Brain microvascular endothelial cell (primary cell): Measurements from ENCODE around the gene ZBTB25.

ENCODE experiments used
- DNase-seq: peaks from one replicate; pipeline ENCODE4 v3.0.0-alpha.2; 2020
- H3K27ac ChIP-seq: fragments of 250-450 bp; sonication (Bioruptor Pico); 2 replicates; pipeline ENCODE4 v1.5.1; 2020; ENCODE audit warnings: mild to moderate bottlenecking, moderate library complexity
- H3K27me3 ChIP-seq: fragments of 250-450 bp; sonication (Bioruptor Pico); replicated peaks from 2 replicates; pipeline ENCODE4 v1.5.1; 2020; ENCODE audit warnings: mild to moderate bottlenecking
- H3K36me3 ChIP-seq: fragments of 250-450 bp; sonication (Bioruptor Pico); replicated peaks from 2 replicates; pipeline ENCODE4 v1.5.1; 2020; ENCODE audit warnings: mild to moderate bottlenecking
- H3K4me3 ChIP-seq: 2 replicates; pipeline ENCODE4 v1.5.1; 2011; ENCODE audit warnings: low read depth, mild to moderate bottlenecking, control low read depth, low read length, moderate library complexity
- CTCF ChIP-seq: IDR thresholded peaks from 2 replicates; pipeline ENCODE4 v1.5.1; 2011; ENCODE audit warnings: low read depth, mild to moderate bottlenecking, moderate library complexity, low read length, control low read depth, inconsistent platforms; ENCODE audit errors: missing control alignments
- in situ Hi-C: cut with HindIII; loops from 2 replicates; pipeline ENCODE4 v1.10.0; 2017; ENCODE audit warnings: low sequenced_read_pairs, low pct_ligation_motif_present

ZBTB25 gene

GRCh38 chr14:64416348-64416932, 87.2 kb downstream of the ZBTB25 start:
- no peak for DNase-seq
- Histone ChIP-seq H3K4me3 (no peak overlapping the region), H3K36me3 (peaks cover 16% of the 10 kb centered on the region), H3K27me3 (no peaks in the 10 kb centered on the region), H3K27ac (no peak overlapping the region)
- no peak for TF ChIP-seq CTCF
- in situ Hi-C loops = no loop called here

GRCh38 chr14:64412237-64412636, 91.4 kb downstream of the ZBTB25 start:
- no peak overlapping the region for H3K4me3 ChIP-seq
- in situ Hi-C loops = no loop called here
- no peak for DNase-seq
- peaks cover 11% of the 10 kb centered on the region for H3K36me3 ChIP-seq
- no peak overlapping the region for H3K27ac ChIP-seq
- H3K27me3 ChIP-seq = no peaks in the 10 kb centered on the region
- no peak for TF ChIP-seq CTCF

- in situ Hi-C loops = no loop called here
- Histone ChIP-seq H3K4me3 (no peak overlapping the region), H3K27ac (no peak overlapping the region), H3K36me3 (peaks cover 10% of the 10 kb centered on the region), H3K27me3 (no peaks in the 10 kb centered on the region)
- DNase-seq = no peak
- no peak for TF ChIP-seq CTCF
These were observed 92.6 kb downstream of the ZBTB25 start for GRCh38 chr14:64411001-64411400.

GRCh38 chr14:64410084-64410774, 93.4 kb downstream of the ZBTB25 start:
- peak; percentile 18 for DNase-seq
- no peaks in the 10 kb centered on the region for H3K27me3 ChIP-seq
- in situ Hi-C loops = no loop called here
- peak overlapping the region; percentile 15 for H3K27ac ChIP-seq
- peaks cover 3% of the 10 kb centered on the region for H3K36me3 ChIP-seq
- no peak overlapping the region for H3K4me3 ChIP-seq
- TF ChIP-seq CTCF = no peak

GRCh38 chr14:64409126-64409920, 94.3 kb downstream of the ZBTB25 start:
- DNase-seq = no peak
- H3K4me3 ChIP-seq = no peak overlapping the region
- TF ChIP-seq CTCF = no peak
- no peaks in the 10 kb centered on the region for H3K27me3 ChIP-seq
- no peak overlapping the region for H3K27ac ChIP-seq
- no peaks in the 10 kb centered on the region for H3K36me3 ChIP-seq
- in situ Hi-C loops = no loop called here
